ENCODE results near the gene NUP160. TPM values are rescaled to one million over a fixed set of nuclear protein-coding genes. Genes with fewer than 3 reads are reported as not detected.
"Not testable (repeated sequence)": the region's sequence is repeated elsewhere in the genome, so short reads cannot be mapped to it uniquely, and the experiment has no call there.

Gene NUP160, protein sequence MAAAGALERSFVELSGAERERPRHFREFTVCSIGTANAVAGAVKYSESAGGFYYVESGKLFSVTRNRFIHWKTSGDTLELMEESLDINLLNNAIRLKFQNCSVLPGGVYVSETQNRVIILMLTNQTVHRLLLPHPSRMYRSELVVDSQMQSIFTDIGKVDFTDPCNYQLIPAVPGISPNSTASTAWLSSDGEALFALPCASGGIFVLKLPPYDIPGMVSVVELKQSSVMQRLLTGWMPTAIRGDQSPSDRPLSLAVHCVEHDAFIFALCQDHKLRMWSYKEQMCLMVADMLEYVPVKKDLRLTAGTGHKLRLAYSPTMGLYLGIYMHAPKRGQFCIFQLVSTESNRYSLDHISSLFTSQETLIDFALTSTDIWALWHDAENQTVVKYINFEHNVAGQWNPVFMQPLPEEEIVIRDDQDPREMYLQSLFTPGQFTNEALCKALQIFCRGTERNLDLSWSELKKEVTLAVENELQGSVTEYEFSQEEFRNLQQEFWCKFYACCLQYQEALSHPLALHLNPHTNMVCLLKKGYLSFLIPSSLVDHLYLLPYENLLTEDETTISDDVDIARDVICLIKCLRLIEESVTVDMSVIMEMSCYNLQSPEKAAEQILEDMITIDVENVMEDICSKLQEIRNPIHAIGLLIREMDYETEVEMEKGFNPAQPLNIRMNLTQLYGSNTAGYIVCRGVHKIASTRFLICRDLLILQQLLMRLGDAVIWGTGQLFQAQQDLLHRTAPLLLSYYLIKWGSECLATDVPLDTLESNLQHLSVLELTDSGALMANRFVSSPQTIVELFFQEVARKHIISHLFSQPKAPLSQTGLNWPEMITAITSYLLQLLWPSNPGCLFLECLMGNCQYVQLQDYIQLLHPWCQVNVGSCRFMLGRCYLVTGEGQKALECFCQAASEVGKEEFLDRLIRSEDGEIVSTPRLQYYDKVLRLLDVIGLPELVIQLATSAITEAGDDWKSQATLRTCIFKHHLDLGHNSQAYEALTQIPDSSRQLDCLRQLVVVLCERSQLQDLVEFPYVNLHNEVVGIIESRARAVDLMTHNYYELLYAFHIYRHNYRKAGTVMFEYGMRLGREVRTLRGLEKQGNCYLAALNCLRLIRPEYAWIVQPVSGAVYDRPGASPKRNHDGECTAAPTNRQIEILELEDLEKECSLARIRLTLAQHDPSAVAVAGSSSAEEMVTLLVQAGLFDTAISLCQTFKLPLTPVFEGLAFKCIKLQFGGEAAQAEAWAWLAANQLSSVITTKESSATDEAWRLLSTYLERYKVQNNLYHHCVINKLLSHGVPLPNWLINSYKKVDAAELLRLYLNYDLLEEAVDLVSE (N-terminal part only)
- 21.4 TPM for total RNA-seq

- ATAC-seq, result peak; percentile 90
Observed at GRCh38 chr11:47847892-47848699, at the start of gene NUP160. Gene NUP160 (minus strand): TSS chr11:47848350. CDS start chr11:47848318, 32 bp downstream.

GRCh38 chr11:47896199-47896598, 48.0 kb upstream of the NUP160 start:
- no peak for ATAC-seq

DNA sequence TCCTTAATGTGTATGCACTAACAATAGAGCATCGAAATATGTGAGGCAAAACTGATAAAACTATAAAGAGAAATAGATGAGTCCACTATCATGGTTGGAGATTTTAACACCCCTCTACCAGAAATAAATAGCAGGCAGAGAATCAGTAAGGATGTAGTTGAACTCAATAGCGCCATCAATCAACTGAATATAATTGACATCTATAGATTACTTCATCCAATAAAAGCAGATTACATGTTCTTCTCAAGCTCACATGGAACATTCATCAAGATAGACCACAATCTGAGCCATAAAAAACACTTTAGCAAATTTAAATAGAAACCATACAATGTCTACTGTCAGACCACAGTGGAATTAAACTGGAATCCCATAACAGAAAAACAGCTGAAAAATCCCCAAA, 46.9 kb upstream of the NUP160 start:
- ATAC-seq, result no peak

- not testable (repeated sequence) for ATAC-seq
Observed at GRCh38 chr11:47892546-47893276, 44.6 kb upstream of the NUP160 start.

DNA sequence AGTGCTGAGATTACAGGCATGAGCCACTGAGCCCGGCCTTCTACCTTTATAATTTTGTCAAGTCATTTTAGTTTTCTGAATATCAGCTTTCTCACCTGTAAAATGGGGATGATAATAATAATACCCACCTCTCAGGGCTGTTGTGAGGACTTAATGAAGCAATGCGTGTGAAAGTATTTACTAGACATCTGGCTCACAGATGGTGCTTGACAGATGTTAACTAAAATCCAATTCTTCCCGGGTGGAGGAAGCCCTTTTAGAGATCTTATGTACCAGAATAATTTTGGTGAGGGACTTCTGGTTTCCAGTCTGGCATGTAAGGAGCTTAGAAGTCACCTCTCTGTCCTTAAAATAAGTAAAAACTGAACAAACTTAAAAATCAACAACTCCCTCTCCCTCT, 43.7 kb upstream of the NUP160 start:
- ATAC-seq, result no peak

DNA sequence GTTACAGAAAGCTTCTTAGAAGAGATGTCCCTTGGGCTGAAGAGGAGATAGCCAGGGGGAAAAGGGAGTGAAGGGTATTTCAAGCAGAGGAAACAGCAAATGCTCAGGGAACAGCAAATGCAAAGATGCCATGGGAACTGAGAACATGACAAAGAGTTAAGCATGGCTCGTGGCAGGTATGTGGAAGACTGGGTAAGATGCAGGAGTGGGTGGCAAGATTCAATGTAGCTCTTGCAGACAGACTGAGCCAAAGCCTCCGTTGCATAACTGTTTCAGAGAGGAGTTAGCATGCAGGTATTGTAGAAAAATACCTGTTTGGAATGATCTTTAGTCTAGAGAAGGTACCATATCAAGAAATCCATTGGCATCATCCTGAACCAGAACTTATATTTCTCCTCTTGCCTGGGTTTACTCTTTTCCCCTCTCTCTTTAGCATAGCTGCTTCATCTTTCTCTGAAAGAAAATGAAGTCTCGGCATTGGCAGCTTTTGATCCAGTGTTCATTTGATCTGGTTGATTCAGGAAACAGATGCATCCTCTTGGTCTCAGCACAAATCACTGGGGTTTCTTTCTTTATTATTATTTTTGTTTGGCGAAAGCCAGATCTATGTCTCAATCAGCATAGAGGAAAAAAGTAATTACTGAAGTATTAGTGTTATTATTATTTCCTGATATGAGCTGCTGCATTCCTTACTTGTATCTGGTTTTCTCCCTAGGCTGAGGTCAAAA, 41.7 kb upstream of the NUP160 start:
- ATAC-seq, result no peak

DNA sequence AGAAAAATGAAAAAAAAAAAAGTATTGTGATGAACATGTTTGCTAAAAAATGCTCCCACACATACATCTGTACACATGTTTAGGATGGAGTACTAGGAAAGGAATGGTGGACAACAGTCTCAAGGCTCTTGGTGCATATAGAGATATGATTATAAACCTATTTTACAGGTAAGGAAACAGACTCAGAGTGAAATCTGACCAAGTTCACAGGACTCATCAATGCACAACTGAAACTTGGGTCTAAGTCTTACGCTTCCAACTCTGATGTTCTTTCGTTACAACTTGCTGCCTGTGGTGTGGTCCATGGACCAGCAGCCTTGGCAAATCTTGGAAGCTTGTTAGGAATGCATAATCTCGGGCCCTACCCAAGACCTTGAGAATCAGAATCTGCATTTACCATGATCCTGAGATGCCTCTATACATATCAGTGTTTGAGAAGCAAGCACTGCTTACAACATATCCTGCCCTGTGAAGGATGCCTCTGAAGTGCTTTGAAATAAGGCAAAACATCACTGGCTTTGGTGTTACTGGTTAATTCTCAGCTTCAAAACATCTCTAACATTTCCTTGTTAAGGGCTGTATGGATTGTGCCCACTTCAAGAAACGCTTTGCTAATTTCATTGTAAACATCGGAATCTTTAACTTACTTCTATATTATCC, 39.9 kb upstream of the NUP160 start:
- ATAC-seq, result no peak

- no peak for ATAC-seq
Observed at GRCh38 chr11:47886096-47886495, 37.9 kb upstream of the NUP160 start.

GRCh38 chr11:47882437-47882836, 34.3 kb upstream of the NUP160 start:
- not testable (repeated sequence) for ATAC-seq

DNA sequence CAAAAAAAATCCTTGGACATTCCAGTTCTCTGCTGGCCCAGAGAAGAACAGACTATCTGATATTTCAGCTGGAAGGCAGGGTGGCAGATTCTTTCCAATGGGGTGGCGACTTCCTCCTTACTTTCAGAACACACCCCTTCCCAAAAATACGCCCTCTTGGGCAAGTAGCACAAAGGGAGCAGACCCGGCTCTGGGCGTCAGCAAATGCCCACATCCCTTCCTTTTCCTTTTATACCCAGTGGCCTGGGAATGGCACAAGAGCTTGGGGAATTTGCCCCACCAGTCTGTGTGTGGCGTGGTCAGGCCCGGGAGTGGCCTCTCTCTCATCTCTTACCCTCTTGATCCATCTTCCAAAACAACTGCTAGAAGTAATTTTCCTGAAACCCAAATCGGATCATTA, 33.0 kb upstream of the NUP160 start:
- no peak for ATAC-seq

- ATAC-seq, result no peak
Observed at GRCh38 chr11:47879259-47880158, 31.4 kb upstream of the NUP160 start.

DNA sequence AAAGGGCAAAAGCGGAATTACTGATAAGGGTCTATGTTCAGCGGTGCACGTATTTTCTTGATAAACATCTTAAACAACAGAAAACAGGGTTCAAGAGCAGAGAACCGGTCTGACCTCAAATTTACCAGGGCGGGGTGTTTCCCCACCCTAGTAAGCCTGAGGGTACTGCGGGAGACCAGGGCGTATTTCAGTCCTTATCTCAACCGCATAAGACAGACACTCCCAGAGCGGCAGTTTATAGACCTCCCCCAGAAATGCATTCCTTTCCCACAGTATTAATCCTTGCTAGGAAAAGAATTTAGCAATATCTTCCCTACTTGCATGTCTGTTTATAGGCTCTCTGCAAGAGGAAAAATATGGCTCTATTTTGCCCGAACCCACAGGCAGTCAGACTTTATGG, 27.7 kb upstream of the NUP160 start:
- ATAC-seq, result not testable (repeated sequence)

GRCh38 chr11:47870404-47870803, 22.3 kb upstream of the NUP160 start:
- ATAC-seq, result no peak

- ATAC-seq, result peak; percentile 69
Observed at GRCh38 chr11:47869544-47870393, 21.6 kb upstream of the NUP160 start.

GRCh38 chr11:47867823-47868222, 19.7 kb upstream of the NUP160 start:
- ATAC-seq, result no peak

DNA sequence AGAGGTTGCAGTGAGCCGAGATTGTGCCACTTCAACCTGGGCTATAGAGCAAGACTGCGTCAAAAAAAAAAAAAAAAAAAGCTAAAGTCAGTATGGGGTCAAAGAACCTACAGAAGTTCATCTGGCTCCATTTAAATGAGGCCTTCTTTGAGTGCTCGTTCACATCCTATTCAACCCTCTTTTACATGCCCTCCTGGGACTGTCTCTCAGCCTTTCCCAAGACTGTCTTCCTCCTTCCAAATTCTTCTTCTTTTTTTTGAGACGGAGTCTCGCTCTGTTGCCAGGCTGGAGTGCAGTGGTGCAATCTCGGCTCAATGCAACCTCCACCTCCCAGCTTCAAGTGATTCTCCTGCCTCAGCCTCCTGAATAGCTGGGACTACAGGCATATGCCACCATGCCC, 18.7 kb upstream of the NUP160 start:
- not testable (repeated sequence) for ATAC-seq

DNA sequence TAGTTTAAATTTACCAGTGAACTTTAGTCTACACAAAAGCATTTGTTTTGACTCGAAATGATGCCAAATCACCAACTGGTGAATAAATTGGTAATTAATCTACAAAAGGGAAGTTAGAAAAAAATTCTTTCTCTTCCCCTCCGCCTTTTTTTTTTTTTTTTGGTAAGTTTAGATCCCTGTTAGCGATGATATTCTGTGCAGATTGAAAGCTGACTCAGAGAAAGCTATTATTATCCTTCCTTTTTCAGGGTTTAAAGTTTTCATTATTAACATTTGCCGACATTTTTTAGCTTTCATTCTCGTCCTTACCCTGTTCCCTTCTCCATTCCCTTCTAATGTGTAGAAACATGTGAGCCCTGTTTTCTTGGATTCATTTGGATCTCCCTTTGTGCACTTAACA, 16.8 kb upstream of the NUP160 start:
- ATAC-seq, result no peak

Data from esophagus mucosa (tissue), 1 donor.